Suppressor macrophage (primary cell): ENCODE results near the gene RBMY1E.
"Not testable (repeated sequence)": the region's sequence is repeated elsewhere in the genome, so short reads cannot be mapped to it uniquely, and the experiment has no call there.

Experiments used
- DNase-seq, 4 experiments: peaks; one replicate each; pipeline ENCODE4 v3.0.0-alpha.2; 2020 to 2022
- total RNA-seq, 17 experiments: gene quantifications; one replicate each; lab custom pipeline; 2026; ENCODE audit warnings: mixed read lengths in 6 of 17, inconsistent platforms in 3 of 17; lab: John Stamatoyannopoulos, UW

RBMY1E gene
- total RNA-seq = 0 reads per million in 17 experiments

- DNase-seq = not testable (repeated sequence)
Observed at GRCh38 chrY:21917932-21918331, at the start of gene RBMY1E. Gene RBMY1E (minus strand): TSS chrY:21918032. CDS start chrY:21916054, 1,978 bp downstream.

GRCh38 chrY:21894426-21894825 lies 23.4 kb downstream of the RBMY1E start, which contains the start of gene RBMY1D:
Gene RBMY1D (minus strand): TSS chrY:21894526. CDS start chrY:21892513, 2,013 bp downstream.
- not testable (repeated sequence) for DNase-seq

- not testable (repeated sequence) for DNase-seq
Observed at GRCh38 chrY:21869407-21870076, 48.3 kb downstream of the RBMY1E start.
